Caki2 (cell line): Measurements from ENCODE around the gene LSM12. TPM values are rescaled to one million over a fixed set of nuclear protein-coding genes. Genes with fewer than 3 reads are reported as not detected.

Source experiments
- DNase-seq: peaks from one replicate; pipeline ENCODE4 v3.0.0-alpha.2; 2015; ENCODE audit warnings: low read depth
- in situ Hi-C: cut with HindIII; loops from 2 replicates; pipeline ENCODE4 v1.10.0; 2016; ENCODE audit warnings: low sequenced_read_pairs, low pct_unique_long_range_greater_than_20kb, mixed read lengths
- total RNA-seq: library from RNA; depleted of rRNA; stranded (reverse); fragments of >200 nt; shearing (Covaris generic); gene quantifications from 2 replicates; pipeline ENCODE4 v1.2.3, GENCODE V29; 2014; ENCODE audit warnings: low replicate concordance

LSM12 gene
- total RNA-seq, 1 experiment from 2014 or later = 77.9 TPM

GRCh38 chr17:44079877-44080821 is 13.7 kb upstream of the LSM12 start:
- no peak for DNase-seq
- in situ Hi-C loops = no loop called here

GRCh38 chr17:44078412-44078811 is 11.9 kb upstream of the LSM12 start:
- DNase-seq = no peak
- in situ Hi-C loops = no loop called here

GRCh38 chr17:44077595-44077909 is 11.1 kb upstream of the LSM12 start:
- in situ Hi-C loops = no loop called here
- DNase-seq = no peak

GRCh38 chr17:44076716-44077594 is 10.5 kb upstream of the LSM12 start:
- no peak for DNase-seq
- in situ Hi-C loops = no loop called here

- in situ Hi-C loops = no loop called here
- DNase-seq = no peak
Observed at GRCh38 chr17:44075598-44076293, 9.3 kb upstream of the LSM12 start.

- in situ Hi-C loops = no loop called here
- DNase-seq = no peak
Observed at GRCh38 chr17:44074911-44075285, 8.4 kb upstream of the LSM12 start.

GRCh38 chr17:44074231-44074910 is 7.9 kb upstream of the LSM12 start:
- no peak for DNase-seq
- in situ Hi-C loops = no loop called here

- in situ Hi-C loops = no loop called here
- DNase-seq = no peak
Observed at GRCh38 chr17:44071772-44072171, 5.3 kb upstream of the LSM12 start.

GRCh38 chr17:44071198-44071520 is 4.7 kb upstream of the LSM12 start:
- in situ Hi-C loops = no loop called here
- no peak for DNase-seq

- DNase-seq = peak; percentile 96
- in situ Hi-C loops = no loop called here
Observed at GRCh38 chr17:44070455-44071197, 4.2 kb upstream of the LSM12 start, which contains the start of gene G6PC3. Gene G6PC3 (plus strand): TSS chr17:44070735. CDS start chr17:44070966, 231 bp downstream.

GRCh38 chr17:44069974-44070454 is 3.5 kb upstream of the LSM12 start:
- in situ Hi-C loops = no loop called here
- DNase-seq = no peak

GRCh38 chr17:44067545-44067940 is 1.1 kb upstream of the LSM12 start:
- in situ Hi-C loops = no loop called here
- DNase-seq = no peak

GRCh38 chr17:44065668-44066203 is 735 bp downstream of the LSM12 start:
- in situ Hi-C loops = no loop called here
- no peak for DNase-seq

GRCh38 chr17:44063704-44064639 is 2.5 kb downstream of the LSM12 start:
- in situ Hi-C loops = no loop called here
- DNase-seq = no peak

GRCh38 chr17:44062871-44063270 is 3.6 kb downstream of the LSM12 start:
- in situ Hi-C loops = no loop called here
- DNase-seq = no peak

GRCh38 chr17:44061446-44061845 is 5.0 kb downstream of the LSM12 start:
- in situ Hi-C loops = no loop called here

More at GRCh38 chr17:44061446-44061845, 5.0 kb downstream of the LSM12 start:
- no peak for DNase-seq
